HL-60 (cell line): ENCODE measurements around the gene IFNLR1.

Experiments
- DNase-seq, 2 experiments: peaks; one replicate each; pipeline ENCODE4 v3.0.0-alpha.2; 2010 to 2020; ENCODE audit warnings: low read depth in 1 of 2, low spot score in 1 of 2
- H3K27ac ChIP-seq: fragments of 250-450 bp; sonication (Bioruptor Pico); replicated peaks from 2 replicates; pipeline ENCODE4 v1.5.1; 2020; ENCODE audit warnings: mild to moderate bottlenecking, moderate library complexity
- H3K27me3 ChIP-seq: fragments of 250-450 bp; sonication (Bioruptor Pico); 2 replicates; pipeline ENCODE4 v1.5.1; 2021; ENCODE audit warnings: mild to moderate bottlenecking, moderate library complexity; ENCODE audit not compliant: insufficient read depth, poor library complexity, severe bottlenecking
- H3K4me3 ChIP-seq: replicated peaks from 2 replicates; pipeline ENCODE4 v1.5.1; 2011; ENCODE audit warnings: mild to moderate bottlenecking, control low read depth, low read length; ENCODE audit not compliant: insufficient read depth
- GABPA ChIP-seq: IDR thresholded peaks from 2 replicates; pipeline ENCODE4 v1.6.1; 2012; ENCODE audit warnings: low read depth
- POLR2AphosphoS5 ChIP-seq: IDR thresholded peaks from 2 replicates; pipeline ENCODE4 v1.6.1; 2012; ENCODE audit warnings: low read depth
- REST ChIP-seq: IDR thresholded peaks from 2 replicates; pipeline ENCODE4 v1.6.1; 2012; ENCODE audit warnings: low read depth; ENCODE audit not compliant: insufficient replicate concordance
- SPI1 ChIP-seq: IDR thresholded peaks from 2 replicates; pipeline ENCODE4 v1.6.1; 2012; ENCODE audit warnings: low read depth, mild to moderate bottlenecking, borderline replicate concordance
- TF ChIP-seq, protein P1 (sequence below): IDR thresholded peaks from one replicate; pipeline ENCODE4 v1.5.1; 2011; ENCODE audit warnings: low read length, control low read depth, inconsistent platforms; ENCODE audit not compliant: insufficient read depth

The IFNLR1 gene

DNA sequence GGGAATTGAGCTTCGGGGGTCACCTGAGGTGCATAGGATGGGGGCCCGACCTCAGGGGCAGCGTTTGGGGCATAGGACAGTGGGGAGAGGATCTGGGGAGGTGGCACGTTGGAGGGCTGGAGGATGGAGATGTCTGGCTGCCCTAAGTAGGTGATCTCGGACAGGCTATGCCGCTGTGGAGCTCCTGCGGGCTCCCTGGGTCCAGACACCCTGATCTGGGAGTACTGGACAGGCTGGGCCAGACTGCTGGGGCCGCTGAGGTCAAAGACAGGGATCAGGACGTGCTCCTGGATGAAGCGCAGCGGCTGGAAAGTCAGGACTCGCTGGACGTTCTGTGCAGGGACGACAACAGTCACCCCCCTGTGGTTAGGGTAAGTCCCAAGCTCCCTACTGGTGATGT is 65.7 kb downstream of the IFNLR1 start:
- no peak overlapping the region for H3K4me3 ChIP-seq
- no peak overlapping the region for H3K27ac ChIP-seq
- DNase-seq, result no peak
- no peaks in the 10 kb centered on the region for H3K27me3 ChIP-seq
- TF ChIP-seq SPI1, result no peak
- no peak for TF ChIP-seq POLR2AphosphoS5
- no peak for TF ChIP-seq GABPA
- no peak for TF ChIP-seq REST
- TF ChIP-seq, protein P1, sequence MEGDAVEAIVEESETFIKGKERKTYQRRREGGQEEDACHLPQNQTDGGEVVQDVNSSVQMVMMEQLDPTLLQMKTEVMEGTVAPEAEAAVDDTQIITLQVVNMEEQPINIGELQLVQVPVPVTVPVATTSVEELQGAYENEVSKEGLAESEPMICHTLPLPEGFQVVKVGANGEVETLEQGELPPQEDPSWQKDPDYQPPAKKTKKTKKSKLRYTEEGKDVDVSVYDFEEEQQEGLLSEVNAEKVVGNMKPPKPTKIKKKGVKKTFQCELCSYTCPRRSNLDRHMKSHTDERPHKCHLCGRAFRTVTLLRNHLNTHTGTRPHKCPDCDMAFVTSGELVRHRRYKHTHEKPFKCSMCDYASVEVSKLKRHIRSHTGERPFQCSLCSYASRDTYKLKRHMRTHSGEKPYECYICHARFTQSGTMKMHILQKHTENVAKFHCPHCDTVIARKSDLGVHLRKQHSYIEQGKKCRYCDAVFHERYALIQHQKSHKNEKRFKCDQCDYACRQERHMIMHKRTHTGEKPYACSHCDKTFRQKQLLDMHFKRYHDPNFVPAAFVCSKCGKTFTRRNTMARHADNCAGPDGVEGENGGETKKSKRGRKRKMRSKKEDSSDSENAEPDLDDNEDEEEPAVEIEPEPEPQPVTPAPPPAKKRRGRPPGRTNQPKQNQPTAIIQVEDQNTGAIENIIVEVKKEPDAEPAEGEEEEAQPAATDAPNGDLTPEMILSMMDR, result no peak

DNA sequence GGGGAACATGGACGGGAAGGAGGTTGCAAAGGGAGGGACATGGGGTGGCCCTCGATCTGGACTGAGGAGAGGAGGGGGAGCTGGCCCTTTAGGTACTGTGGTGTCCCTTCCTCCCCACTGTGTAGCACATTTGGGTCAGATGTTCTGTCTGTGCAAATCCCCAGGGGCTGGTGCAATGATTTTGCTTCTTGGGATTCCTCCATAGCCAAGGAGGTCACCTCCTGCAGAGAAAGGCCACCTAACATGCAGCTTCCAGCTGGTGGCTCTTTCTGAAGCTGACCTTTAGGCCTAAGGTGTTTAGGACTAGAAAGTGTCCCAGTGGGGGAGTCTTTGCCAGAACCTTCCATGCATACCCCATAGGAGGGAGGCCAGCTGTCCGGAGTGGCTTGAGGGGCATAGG is 66.1 kb downstream of the IFNLR1 start:
- Histone ChIP-seq H3K4me3 (no peak overlapping the region), H3K27ac (no peak overlapping the region), H3K27me3 (no peaks in the 10 kb centered on the region)
- TF ChIP-seq, protein P1, result no peak
- TF ChIP-seq GABPA (no peak), POLR2AphosphoS5 (no peak), SPI1 (no peak), REST (no peak)
- no peak for DNase-seq

DNA sequence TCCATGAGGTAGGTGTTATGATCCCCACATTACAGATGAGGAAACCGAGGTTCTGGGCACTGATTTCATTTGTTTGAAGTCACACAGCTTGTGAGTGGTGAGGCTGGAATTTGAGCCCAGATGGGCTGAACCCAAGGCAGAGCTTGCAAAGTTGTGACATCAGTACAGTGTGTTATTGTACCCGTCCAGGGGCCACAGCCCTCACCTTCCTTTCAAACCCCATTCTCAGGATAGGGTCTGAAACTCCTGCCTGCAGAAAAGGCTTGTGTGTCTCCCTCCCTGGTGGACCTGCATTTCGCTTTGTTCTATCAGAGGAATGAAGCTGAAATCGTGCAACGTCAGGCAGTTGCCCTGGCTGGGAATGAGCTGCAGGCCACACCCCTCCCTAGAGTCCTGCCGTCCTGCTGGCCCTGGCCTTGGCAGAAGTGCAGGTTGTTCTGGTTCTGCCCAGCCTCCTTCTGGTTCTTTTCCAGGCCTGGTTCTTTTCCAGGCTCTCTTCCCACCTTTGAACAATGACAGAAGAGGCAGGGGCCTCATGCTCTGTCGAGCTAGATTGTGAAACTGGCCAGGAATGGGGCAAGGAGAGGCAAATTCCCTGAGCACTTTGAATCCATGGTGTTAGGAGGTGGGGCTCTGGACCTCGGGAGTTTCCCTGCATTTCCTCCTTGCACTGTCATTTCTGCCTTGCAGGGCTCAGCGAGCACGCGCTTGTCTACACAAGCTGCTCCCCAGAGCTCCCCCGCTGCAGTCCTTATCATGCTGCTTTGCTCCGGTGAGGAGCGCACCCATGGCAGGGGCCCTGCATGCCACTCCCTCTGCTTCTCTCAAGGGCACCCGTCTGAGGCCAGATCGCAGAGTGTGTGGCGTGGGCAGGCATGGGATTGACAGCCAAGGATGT is 67.0 kb downstream of the IFNLR1 start:
- DNase-seq, result no peak

More for the DNA sequence above, 67.0 kb downstream of the IFNLR1 start:
- H3K27me3 ChIP-seq, result no peaks in the 10 kb centered on the region
- no peak overlapping the region for H3K27ac ChIP-seq
- H3K4me3 ChIP-seq, result no peak overlapping the region
- TF ChIP-seq, protein P1, result no peak
- no peak for TF ChIP-seq REST
- TF ChIP-seq GABPA, result no peak
- TF ChIP-seq SPI1, result no peak
- no peak for TF ChIP-seq POLR2AphosphoS5
